Neural cell (in vitro differentiated cells): ENCODE measurements around the gene DAG1.

ENCODE experiments used
- CTCF ChIP-seq: fragments of 450-650 bp; IDR thresholded peaks from 2 replicates; pipeline ENCODE4 v1.5.1; 2014; ENCODE audit warnings: antibody characterized with exemption, mild to moderate bottlenecking, moderate library complexity; ENCODE audit not compliant: poor library complexity, severe bottlenecking
- EZH2 ChIP-seq: fragments of 200-600, 300-800 bp; shearing (Covaris generic), sonication (generic); IDR thresholded peaks from 2 replicates; pipeline ENCODE4 v1.6.1; 2014; ENCODE audit warnings: antibody characterized with exemption, low read length, borderline replicate concordance, mild to moderate bottlenecking; ENCODE audit not compliant: insufficient read depth, poor library complexity, severe bottlenecking
- MXI1 ChIP-seq: fragments of 450-650 bp; conservative IDR thresholded peaks from 2 replicates; pipeline ENCODE4 v1.6.1; 2014; ENCODE audit warnings: antibody characterized with exemption, mild to moderate bottlenecking; ENCODE audit not compliant: poor library complexity, severe bottlenecking
- TF ChIP-seq, protein P1 (sequence below): IDR thresholded peaks from 2 replicates; pipeline ENCODE4 v1.6.1; 2012; ENCODE audit warnings: borderline replicate concordance

GRCh38 chr3:49530701-49531100 is 60.6 kb downstream of the DAG1 start:
- TF ChIP-seq EZH2 (no peak), CTCF (no peak), MXI1 (no peak)
- TF ChIP-seq, protein P1, sequence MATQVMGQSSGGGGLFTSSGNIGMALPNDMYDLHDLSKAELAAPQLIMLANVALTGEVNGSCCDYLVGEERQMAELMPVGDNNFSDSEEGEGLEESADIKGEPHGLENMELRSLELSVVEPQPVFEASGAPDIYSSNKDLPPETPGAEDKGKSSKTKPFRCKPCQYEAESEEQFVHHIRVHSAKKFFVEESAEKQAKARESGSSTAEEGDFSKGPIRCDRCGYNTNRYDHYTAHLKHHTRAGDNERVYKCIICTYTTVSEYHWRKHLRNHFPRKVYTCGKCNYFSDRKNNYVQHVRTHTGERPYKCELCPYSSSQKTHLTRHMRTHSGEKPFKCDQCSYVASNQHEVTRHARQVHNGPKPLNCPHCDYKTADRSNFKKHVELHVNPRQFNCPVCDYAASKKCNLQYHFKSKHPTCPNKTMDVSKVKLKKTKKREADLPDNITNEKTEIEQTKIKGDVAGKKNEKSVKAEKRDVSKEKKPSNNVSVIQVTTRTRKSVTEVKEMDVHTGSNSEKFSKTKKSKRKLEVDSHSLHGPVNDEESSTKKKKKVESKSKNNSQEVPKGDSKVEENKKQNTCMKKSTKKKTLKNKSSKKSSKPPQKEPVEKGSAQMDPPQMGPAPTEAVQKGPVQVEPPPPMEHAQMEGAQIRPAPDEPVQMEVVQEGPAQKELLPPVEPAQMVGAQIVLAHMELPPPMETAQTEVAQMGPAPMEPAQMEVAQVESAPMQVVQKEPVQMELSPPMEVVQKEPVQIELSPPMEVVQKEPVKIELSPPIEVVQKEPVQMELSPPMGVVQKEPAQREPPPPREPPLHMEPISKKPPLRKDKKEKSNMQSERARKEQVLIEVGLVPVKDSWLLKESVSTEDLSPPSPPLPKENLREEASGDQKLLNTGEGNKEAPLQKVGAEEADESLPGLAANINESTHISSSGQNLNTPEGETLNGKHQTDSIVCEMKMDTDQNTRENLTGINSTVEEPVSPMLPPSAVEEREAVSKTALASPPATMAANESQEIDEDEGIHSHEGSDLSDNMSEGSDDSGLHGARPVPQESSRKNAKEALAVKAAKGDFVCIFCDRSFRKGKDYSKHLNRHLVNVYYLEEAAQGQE: no peak
